Astrocyte (in vitro differentiated cells and primary cell): ENCODE measurements around the gene CTTNBP2. TPM values are rescaled to one million over a fixed set of nuclear protein-coding genes. Genes with fewer than 3 reads are reported as not detected.

ENCODE experiments used
- DNase-seq: peaks from one replicate; pipeline ENCODE4 v3.0.0-alpha.2; 2010; ENCODE audit warnings: low read depth
- FAIRE-seq: peaks from 2 replicates; lab custom pipeline; 2011; peaks lifted over from hg19 to GRCh38; lab: Jason Lieb, UNC
- H2AFZ ChIP-seq: 2 replicates; pipeline ENCODE4 v1.6.0; 2012; ENCODE audit warnings: low read depth, low read length, inconsistent platforms
- H3K27ac ChIP-seq: 2 replicates; pipeline ENCODE4 v1.5.1; 2011; ENCODE audit warnings: low read depth, low read length, inconsistent platforms
- H3K27me3 ChIP-seq: 2 replicates; pipeline ENCODE4 v1.6.0; 2011; ENCODE audit warnings: low read length, inconsistent platforms; ENCODE audit not compliant: insufficient read depth
- H3K36me3 ChIP-seq: 2 replicates; pipeline ENCODE4 v1.5.1; 2011; ENCODE audit warnings: low read length, inconsistent platforms; ENCODE audit not compliant: insufficient read depth
- H3K4me1 ChIP-seq: 2 replicates; pipeline ENCODE4 v1.5.1; 2011; ENCODE audit warnings: low read length, inconsistent platforms; ENCODE audit not compliant: insufficient read depth
- H3K4me2 ChIP-seq: 2 replicates; pipeline ENCODE4 v1.6.0; 2012; ENCODE audit warnings: low read length, inconsistent platforms
- H3K4me3 ChIP-seq: 2 replicates; pipeline ENCODE4 v1.5.1; 2011; ENCODE audit warnings: low read depth, mild to moderate bottlenecking, low read length, inconsistent platforms; ENCODE audit not compliant: insufficient read depth
- H3K79me2 ChIP-seq: 2 replicates; pipeline ENCODE4 v1.6.0; 2012; ENCODE audit warnings: mild to moderate bottlenecking, low read length, inconsistent platforms; ENCODE audit not compliant: insufficient read depth
- H3K9ac ChIP-seq: 2 replicates; pipeline ENCODE4 v1.6.0; 2012; ENCODE audit warnings: mild to moderate bottlenecking, low read length, inconsistent platforms
- H3K9me3 ChIP-seq: 2 replicates; pipeline ENCODE4 v1.5.1; 2012; ENCODE audit warnings: low read depth, mild to moderate bottlenecking, low read length, inconsistent platforms; ENCODE audit not compliant: insufficient read depth
- H4K20me1 ChIP-seq: 2 replicates; pipeline ENCODE4 v1.6.0; 2012; ENCODE audit warnings: low read length, inconsistent platforms; ENCODE audit not compliant: insufficient read depth
- H3K27ac Mint-ChIP-seq: one replicate; pipeline ENCODE4 v1.8.0; 2021; ENCODE audit warnings: mild to moderate bottlenecking, mixed read lengths; ENCODE audit not compliant: unreplicated experiment
- H3K27me3 Mint-ChIP-seq: one replicate; pipeline ENCODE4 v1.8.0; 2021; ENCODE audit warnings: low read depth, mixed read lengths; ENCODE audit not compliant: unreplicated experiment
- H3K36me3 Mint-ChIP-seq: one replicate; pipeline ENCODE4 v1.8.0; 2021; ENCODE audit warnings: low read depth, mixed read lengths; ENCODE audit not compliant: unreplicated experiment
- H3K4me1 Mint-ChIP-seq: one replicate; pipeline ENCODE4 v1.8.0; 2021; ENCODE audit warnings: low read depth, mixed read lengths; ENCODE audit not compliant: unreplicated experiment
- H3K4me3 Mint-ChIP-seq: one replicate; pipeline ENCODE4 v1.8.0; 2021; ENCODE audit warnings: mild to moderate bottlenecking, moderate library complexity, mixed read lengths; ENCODE audit not compliant: unreplicated experiment
- H3K9me3 Mint-ChIP-seq: one replicate; pipeline ENCODE4 v1.8.0; 2021; ENCODE audit warnings: mild to moderate bottlenecking, mixed read lengths; ENCODE audit not compliant: unreplicated experiment
- EZH2 ChIP-seq: IDR thresholded peaks from 2 replicates; pipeline ENCODE4 v1.6.1; 2012; ENCODE audit warnings: mild to moderate bottlenecking, low read length, inconsistent platforms; ENCODE audit not compliant: insufficient read depth
- total RNA-seq: library from RNA; stranded (reverse); gene quantifications from 2 replicates; pipeline ENCODE4 v1.2.1, GENCODE V29; 2021
- TF ChIP-seq, protein P1 (sequence below): IDR thresholded peaks from 2 replicates; pipeline ENCODE4 v1.5.1; 2011; ENCODE audit warnings: low read depth, mild to moderate bottlenecking, inconsistent platforms, low read length, moderate library complexity; ENCODE audit not compliant: insufficient read depth

The CTTNBP2 gene
- total RNA-seq, 1 donor from 2014 or later, result 4.9 TPM

DNA sequence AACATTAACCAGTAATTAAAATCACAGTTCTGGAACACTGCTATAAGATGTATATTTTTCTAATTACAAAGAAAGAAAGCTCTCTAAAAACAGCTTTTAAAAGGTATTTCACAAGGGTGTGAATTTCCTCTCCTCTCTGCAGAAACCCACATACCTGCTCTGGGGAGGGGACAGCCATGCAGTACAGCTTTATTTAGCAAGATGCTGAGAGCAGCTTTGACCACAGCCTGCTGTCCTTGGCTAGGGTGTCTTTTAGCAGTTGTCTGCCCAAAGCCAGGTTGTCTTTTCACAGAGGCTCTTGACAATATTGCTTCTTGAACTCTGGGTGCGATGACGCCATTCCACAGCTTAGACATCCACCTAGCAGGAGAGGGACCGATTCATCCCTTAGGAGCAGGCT is 148.3 kb downstream of the CTTNBP2 start:
- Histone ChIP-seq H3K4me2 (no peak overlapping the region), H3K9ac (no peak overlapping the region), H3K36me3 (no peaks in the 10 kb centered on the region), H3K4me1 (no peaks in the 10 kb centered on the region), H3K27me3 (no peaks in the 10 kb centered on the region), H3K9me3 (no peaks in the 10 kb centered on the region), H2AFZ (no peak overlapping the region), H3K4me3 (no peak overlapping the region), H3K27ac (no peak overlapping the region), H3K79me2 (no peaks in the 10 kb centered on the region), H4K20me1 (no peaks in the 10 kb centered on the region)
- no peak for TF ChIP-seq EZH2
- TF ChIP-seq, protein P1, sequence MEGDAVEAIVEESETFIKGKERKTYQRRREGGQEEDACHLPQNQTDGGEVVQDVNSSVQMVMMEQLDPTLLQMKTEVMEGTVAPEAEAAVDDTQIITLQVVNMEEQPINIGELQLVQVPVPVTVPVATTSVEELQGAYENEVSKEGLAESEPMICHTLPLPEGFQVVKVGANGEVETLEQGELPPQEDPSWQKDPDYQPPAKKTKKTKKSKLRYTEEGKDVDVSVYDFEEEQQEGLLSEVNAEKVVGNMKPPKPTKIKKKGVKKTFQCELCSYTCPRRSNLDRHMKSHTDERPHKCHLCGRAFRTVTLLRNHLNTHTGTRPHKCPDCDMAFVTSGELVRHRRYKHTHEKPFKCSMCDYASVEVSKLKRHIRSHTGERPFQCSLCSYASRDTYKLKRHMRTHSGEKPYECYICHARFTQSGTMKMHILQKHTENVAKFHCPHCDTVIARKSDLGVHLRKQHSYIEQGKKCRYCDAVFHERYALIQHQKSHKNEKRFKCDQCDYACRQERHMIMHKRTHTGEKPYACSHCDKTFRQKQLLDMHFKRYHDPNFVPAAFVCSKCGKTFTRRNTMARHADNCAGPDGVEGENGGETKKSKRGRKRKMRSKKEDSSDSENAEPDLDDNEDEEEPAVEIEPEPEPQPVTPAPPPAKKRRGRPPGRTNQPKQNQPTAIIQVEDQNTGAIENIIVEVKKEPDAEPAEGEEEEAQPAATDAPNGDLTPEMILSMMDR, result no peak
- FAIRE-seq (no peak), DNase-seq (no peak)
- H3K9me3 Mint-ChIP-seq, result no peaks in the 10 kb centered on the region
- peaks cover 6% of the 10 kb centered on the region for H3K4me1 Mint-ChIP-seq
- H3K27ac Mint-ChIP-seq, result no peak overlapping the region
- no peaks in the 10 kb centered on the region for H3K27me3 Mint-ChIP-seq
- no peak overlapping the region for H3K4me3 Mint-ChIP-seq
- H3K36me3 Mint-ChIP-seq, result no peaks in the 10 kb centered on the region

DNA sequence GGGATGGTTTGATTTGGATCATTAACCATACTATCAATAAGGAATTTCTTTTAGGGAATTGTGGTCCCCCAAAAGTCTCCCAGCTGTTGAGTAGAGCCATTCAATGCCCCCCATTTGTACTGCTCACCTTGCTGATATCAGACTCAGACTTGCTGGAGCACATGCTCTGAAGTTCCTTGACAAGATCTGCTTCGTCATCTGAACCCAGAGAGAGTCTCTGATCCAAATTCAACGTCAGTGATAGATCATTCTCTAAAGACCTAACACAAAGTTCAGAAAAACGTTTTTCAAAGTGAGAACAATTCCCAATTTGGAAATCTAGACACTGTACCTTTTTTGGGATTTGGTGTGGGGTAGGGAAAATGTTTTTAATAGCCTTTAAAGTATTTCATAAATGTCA is 153.9 kb downstream of the CTTNBP2 start:
- Mint-ChIP-seq H3K4me1 (peaks cover 9% of the 10 kb centered on the region), H3K4me3 (no peak overlapping the region), H3K27ac (no peak overlapping the region), H3K9me3 (no peaks in the 10 kb centered on the region), H3K36me3 (no peaks in the 10 kb centered on the region), H3K27me3 (no peaks in the 10 kb centered on the region)
- Histone ChIP-seq H3K4me1 (no peaks in the 10 kb centered on the region), H3K27ac (no peak overlapping the region), H3K27me3 (no peaks in the 10 kb centered on the region), H2AFZ (no peak overlapping the region), H3K9me3 (no peaks in the 10 kb centered on the region), H4K20me1 (no peaks in the 10 kb centered on the region), H3K36me3 (no peaks in the 10 kb centered on the region), H3K9ac (no peak overlapping the region), H3K4me2 (no peak overlapping the region), H3K79me2 (no peaks in the 10 kb centered on the region), H3K4me3 (no peak overlapping the region)
- DNase-seq (no peak), FAIRE-seq (no peak)
- TF ChIP-seq, protein P1, result no peak
- no peak for TF ChIP-seq EZH2

DNA sequence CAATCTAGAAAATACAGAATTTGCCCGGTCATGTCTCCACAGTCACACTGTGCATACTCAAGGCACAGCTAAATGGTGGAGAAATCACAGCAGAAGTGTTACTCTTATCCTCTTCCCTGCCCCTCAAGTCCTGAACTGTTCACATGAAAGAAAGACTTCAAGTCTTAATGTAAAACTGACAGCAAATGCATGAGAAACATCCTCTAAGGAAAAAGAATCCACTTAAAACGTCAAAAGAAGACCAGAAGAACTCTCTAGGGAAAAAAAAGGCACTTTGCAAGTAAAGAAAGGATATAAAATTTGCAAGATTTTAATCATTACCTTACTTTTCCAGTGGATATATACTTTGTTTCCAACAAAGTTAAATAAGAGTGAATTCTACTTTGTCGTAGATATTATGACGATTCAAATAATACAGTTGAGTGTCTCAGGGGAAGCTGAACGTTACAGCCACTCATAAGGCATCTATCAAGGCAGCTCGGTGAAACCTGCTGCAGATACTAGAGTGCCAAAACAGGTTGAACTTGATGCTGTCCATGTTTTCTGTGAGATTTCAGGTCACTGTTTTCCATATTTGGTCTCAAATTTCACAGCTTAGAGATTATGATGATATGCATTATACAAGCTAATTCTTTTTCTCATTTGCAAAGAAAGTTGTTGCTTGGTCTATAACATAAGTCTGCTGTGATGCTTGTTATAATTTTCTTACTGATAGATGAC is 155.0 kb downstream of the CTTNBP2 start:
- H3K9ac ChIP-seq, result no peak overlapping the region
- Mint-ChIP-seq H3K27ac (peak overlapping the region; percentile 28), H3K4me3 (no peak overlapping the region), H3K36me3 (no peaks in the 10 kb centered on the region), H3K9me3 (no peaks in the 10 kb centered on the region), H3K4me1 (peaks cover 9% of the 10 kb centered on the region), H3K27me3 (no peaks in the 10 kb centered on the region)
- H2AFZ ChIP-seq, result no peak overlapping the region
- H3K36me3 ChIP-seq, result no peaks in the 10 kb centered on the region
- FAIRE-seq (no peak), DNase-seq (no peak)
- no peaks in the 10 kb centered on the region for H3K79me2 ChIP-seq
- no peaks in the 10 kb centered on the region for H3K9me3 ChIP-seq
- no peak overlapping the region for H3K4me3 ChIP-seq
- H3K4me1 ChIP-seq, result no peaks in the 10 kb centered on the region
- H3K27ac ChIP-seq, result no peak overlapping the region
- no peak for TF ChIP-seq EZH2
- TF ChIP-seq, protein P1, result no peak
- H3K27me3 ChIP-seq, result no peaks in the 10 kb centered on the region
- no peak overlapping the region for H3K4me2 ChIP-seq
- no peaks in the 10 kb centered on the region for H4K20me1 ChIP-seq
